NB4 (cell line): ENCODE results near the gene RNASEH2A.

ENCODE experiments used
- DNase-seq: peaks from one replicate; pipeline ENCODE4 v3.0.0; 2010; ENCODE audit warnings: low read depth
- H3K4me3 ChIP-seq: one replicate; pipeline ENCODE4 v1.5.1; 2011; ENCODE audit warnings: mild to moderate bottlenecking, low read depth, low read length, moderate library complexity
- CTCF ChIP-seq: IDR thresholded peaks from one replicate; pipeline ENCODE4 v1.5.1; 2012; ENCODE audit warnings: low read depth, low read length
- MAX ChIP-seq: IDR thresholded peaks from 2 replicates; pipeline ENCODE4 v1.6.1; 2011; ENCODE audit warnings: low read depth, low read length
- MYC ChIP-seq: IDR thresholded peaks from 2 replicates; pipeline ENCODE4 v1.6.1; 2011; ENCODE audit warnings: low read depth, low read length
- POLR2A ChIP-seq: IDR thresholded peaks from 2 replicates; pipeline ENCODE4 v1.6.1; 2011; ENCODE audit warnings: mild to moderate bottlenecking; ENCODE audit not compliant: insufficient read length; ENCODE audit errors: extremely low read depth

Gene RNASEH2A

GRCh38 chr19:12834566-12834943 lies 28.2 kb downstream of the RNASEH2A start, which contains the start of gene RTBDN:
Gene RTBDN (minus strand): TSS chr19:12834579. CDS start chr19:12829979, 4,600 bp downstream.
- DNase-seq = no peak
- no peak within 1 kb of the TSS for H3K4me3 ChIP-seq
- TF ChIP-seq POLR2A (no peak), MAX (no peak), CTCF (no peak), MYC (no peak)

- no peak overlapping the region for H3K4me3 ChIP-seq
- TF ChIP-seq MYC (no peak), CTCF (no peak), MAX (no peak), POLR2A (no peak)
- DNase-seq = no peak
Measured at GRCh38 chr19:12834976-12835757, 28.8 kb downstream of the RNASEH2A start.

- DNase-seq = no peak
- H3K4me3 ChIP-seq = no peak overlapping the region
- TF ChIP-seq POLR2A (no peak), MAX (no peak), MYC (no peak), CTCF (no peak)
Measured at GRCh38 chr19:12836529-12836863, 30.1 kb downstream of the RNASEH2A start.

- no peak for DNase-seq
- no peak overlapping the region for H3K4me3 ChIP-seq
- TF ChIP-seq CTCF = no peak
- no peak for TF ChIP-seq POLR2A
- TF ChIP-seq MAX = no peak
- TF ChIP-seq MYC = no peak
Measured at GRCh38 chr19:12837225-12837624, 30.8 kb downstream of the RNASEH2A start.

GRCh38 chr19:12838182-12838885 lies 31.9 kb downstream of the RNASEH2A start, which contains the start of gene MAST1:
Gene MAST1 (plus strand): TSS chr19:12838515. CDS start chr19:12838573, 58 bp downstream.
- peak; percentile 59 for DNase-seq
- H3K4me3 ChIP-seq = no peak within 1 kb of the TSS
- TF ChIP-seq POLR2A (no peak), CTCF (peak; percentile 22)
